A204.1 (cell line): ENCODE measurements around the gene TTLL5.
"Not testable (repeated sequence)": the region's sequence is repeated elsewhere in the genome, so short reads cannot be mapped to it uniquely, and the experiment has no call there.

Experiments
- FAIRE-seq: peaks from 2 replicates; lab custom pipeline; 2012; peaks lifted over from hg19 to GRCh38; lab: Jason Lieb, UNC

TTLL5 gene

GRCh38 chr14:75917322-75917945 is 256.4 kb downstream of the TTLL5 start:
- FAIRE-seq, result no peak

GRCh38 chr14:75917946-75918335 is 256.9 kb downstream of the TTLL5 start:
- no peak for FAIRE-seq

GRCh38 chr14:75920421-75920820 is 259.4 kb downstream of the TTLL5 start:
- FAIRE-seq, result not testable (repeated sequence)

GRCh38 chr14:75925141-75925840 is 264.2 kb downstream of the TTLL5 start:
- FAIRE-seq, result not testable (repeated sequence)

DNA sequence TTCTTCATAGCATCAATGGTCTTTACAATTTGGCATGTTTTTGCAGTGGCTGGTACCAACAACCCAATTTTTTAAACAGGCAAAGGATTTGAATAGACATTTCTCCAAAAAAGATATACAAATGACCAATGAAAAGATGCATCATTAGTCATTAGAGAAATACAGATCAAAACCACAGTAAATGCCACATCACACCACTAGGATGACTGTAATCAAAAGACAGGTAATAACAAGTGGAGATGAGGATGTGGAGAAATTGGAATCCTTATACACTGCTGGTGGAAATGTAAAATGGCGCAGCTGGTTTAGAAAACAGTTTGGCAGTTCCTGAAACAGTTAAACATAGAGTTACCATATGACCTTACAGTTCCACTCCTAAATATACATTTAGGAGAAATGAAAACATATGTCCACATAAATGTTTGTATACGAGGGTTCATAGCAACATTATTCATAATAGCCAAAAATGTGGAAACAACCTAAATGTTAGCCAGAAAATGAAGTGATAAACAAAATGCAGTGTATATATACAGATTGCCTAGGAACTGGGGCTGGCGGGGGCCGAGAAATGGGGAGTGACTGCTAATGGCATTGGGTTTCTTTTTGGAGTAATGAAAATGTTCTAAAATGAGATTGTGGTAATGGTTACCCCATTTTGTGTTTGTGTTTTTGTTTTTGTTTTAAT is 265.5 kb downstream of the TTLL5 start:
- FAIRE-seq, result no peak

GRCh38 chr14:75927564-75928087 is 266.6 kb downstream of the TTLL5 start:
- FAIRE-seq, result no peak

DNA sequence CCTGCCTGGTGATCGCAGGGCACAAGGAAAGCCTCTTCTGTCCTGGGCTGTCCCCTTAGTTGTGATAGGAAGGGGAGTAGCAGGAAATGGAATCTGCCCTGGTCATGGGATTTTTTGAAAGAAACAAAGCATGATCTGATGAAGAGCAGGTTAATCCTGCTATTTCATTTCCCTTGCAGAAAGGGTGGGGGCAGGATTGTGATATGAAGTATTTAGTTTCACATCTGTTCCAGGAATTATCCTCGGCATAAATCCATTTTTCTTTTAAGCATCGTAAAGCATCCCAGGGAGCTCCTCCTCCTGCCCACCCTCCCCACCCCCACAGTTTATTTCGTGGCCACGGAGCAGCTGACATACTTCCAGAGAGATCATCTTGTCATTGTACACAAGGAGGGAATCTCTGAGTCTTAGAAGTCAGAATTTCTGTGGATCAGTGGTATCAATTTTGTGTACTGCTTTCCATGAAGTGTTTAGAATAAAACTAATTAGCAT is 267.7 kb downstream of the TTLL5 start:
- no peak for FAIRE-seq

- no peak for FAIRE-seq
Measured at GRCh38 chr14:75933712-75934296, 272.8 kb downstream of the TTLL5 start.

DNA sequence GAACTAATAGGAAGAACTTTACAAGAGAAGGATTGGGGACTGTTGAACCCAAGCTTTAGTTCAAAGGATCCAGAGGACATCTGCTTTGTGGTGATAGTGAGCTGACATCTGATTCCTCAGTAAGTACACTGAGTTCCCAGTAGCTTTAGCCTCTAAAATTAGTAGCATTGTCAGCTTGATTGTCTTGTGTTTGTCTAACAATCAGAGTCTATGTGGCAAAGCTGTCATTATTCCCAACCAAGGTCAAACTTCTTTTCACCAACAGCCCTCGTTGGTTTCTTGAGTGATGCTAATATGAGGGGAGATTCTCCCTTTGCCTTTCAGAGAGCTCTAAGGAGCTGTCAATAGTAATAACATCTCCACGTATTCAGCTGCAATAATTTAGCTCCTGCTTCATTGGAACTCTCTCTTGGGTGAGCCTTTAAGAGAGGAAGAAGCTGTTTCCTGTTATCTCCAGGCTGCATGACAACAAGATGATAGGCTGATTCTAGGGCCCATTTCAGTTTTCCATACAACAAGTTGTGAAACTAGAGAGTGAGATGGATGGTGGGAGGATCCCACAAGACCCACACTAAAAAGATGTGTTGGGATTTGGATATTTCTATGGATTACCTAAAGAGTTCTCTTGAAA is 274.1 kb downstream of the TTLL5 start:
- no peak for FAIRE-seq

- FAIRE-seq, result no peak
Measured at GRCh38 chr14:75939200-75939599, 278.2 kb downstream of the TTLL5 start.

- FAIRE-seq, result no peak
Measured at GRCh38 chr14:75941030-75941429, 280.0 kb downstream of the TTLL5 start.

DNA sequence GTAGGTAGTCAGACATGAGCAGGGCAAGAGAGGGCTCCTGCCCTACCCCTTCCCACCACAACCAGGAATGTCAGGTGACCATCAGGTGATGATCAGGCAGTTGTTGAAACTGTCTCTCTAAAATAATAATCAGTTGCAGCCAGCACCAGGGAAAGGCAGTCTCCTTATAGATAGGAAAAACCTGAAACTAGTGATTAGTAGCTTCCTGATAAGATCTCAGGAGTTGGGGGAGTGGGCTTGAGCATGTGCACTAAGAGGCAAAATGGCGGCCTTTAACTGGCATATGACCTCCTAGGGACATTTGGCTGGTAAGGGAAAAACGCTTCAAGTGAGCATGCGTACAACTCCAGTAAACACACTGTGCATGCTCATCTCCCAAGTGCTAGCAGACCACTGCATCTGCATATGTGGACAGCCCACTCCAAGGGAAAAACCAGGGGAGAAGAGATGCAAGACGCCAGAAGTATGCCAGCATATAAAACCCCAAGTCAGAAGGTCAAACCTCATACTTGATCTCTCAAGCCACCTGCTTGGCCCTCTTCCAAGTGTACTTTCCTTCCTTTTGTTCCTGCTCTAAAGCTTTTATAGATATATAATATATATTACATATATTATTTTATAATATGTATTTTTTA is 283.7 kb downstream of the TTLL5 start:
- no peak for FAIRE-seq

DNA sequence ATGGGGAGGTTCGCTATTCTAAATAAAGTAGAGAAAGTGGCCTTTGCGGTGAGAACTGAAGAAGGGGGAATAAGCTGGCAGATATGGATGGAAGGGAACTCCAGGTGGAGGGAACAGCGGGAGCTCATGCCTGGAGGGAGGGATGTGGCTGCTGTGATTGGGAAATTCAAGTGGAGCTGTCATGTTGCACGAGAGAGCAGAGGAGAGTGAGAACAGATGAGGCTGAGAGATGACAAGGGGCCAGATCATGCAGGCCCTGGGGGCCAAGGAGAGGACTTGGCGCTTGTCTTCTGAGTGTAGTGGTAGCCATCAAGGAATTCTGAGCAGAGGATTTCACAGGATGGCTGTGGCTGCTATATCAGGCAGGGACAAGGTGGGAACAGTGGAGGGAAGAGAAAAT is 285.7 kb downstream of the TTLL5 start:
- no peak for FAIRE-seq

GRCh38 chr14:75952489-75952888 is 291.4 kb downstream of the TTLL5 start:
- FAIRE-seq, result no peak

GRCh38 chr14:75959031-75959430 is 298.0 kb downstream of the TTLL5 start:
- FAIRE-seq, result no peak

DNA sequence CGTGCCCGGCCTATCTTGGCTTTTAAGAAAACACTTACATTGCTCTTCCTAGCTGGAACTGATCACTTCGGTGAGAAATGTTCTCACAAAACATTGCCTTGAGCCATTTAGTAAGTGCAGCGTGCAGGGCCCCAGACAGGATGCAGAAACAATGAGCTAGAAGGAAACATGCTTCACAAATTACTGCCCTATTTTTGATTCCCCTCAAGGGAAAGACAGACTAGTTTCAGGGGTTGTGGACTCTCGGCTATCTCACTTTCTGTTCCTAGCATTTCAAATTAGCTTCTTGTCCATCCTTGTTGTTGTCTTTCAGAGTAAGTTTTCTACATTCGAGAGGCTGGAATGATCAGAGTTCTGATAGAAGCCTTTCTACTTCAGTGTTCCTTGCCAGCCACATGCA is 299.2 kb downstream of the TTLL5 start:
- FAIRE-seq, result no peak

GRCh38 chr14:75961662-75962061 is 300.6 kb downstream of the TTLL5 start:
- no peak for FAIRE-seq

- FAIRE-seq, result no peak
Measured at GRCh38 chr14:75967866-75968265, 306.8 kb downstream of the TTLL5 start.

GRCh38 chr14:75968456-75968855 is 307.4 kb downstream of the TTLL5 start:
- no peak for FAIRE-seq

DNA sequence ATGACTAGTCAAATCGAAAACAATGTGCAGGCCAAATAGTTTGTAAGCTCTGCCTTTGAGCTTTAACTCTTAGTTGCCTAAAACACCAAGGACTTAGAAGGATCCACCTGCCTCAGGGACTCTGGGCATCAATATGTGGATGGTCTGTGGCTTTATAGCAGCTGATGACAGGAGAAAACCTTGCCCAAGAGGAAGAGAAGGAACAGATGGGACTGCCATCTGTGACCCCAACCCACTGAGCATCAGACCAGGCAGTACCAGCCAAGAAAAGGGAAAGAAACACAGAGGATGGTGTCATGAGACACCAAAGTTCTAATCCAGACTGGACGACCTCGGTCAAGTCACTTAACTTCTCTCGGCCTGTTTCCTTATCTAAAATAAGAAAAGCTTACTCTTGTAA is 308.1 kb downstream of the TTLL5 start:
- FAIRE-seq, result no peak

- no peak for FAIRE-seq
Measured at GRCh38 chr14:75969891-75970290, 308.8 kb downstream of the TTLL5 start.

GRCh38 chr14:75970989-75971388 is 309.9 kb downstream of the TTLL5 start:
- no peak for FAIRE-seq
